ENCODE results near the gene MYBPC2. TPM values are rescaled to one million over a fixed set of nuclear protein-coding genes. Genes with fewer than 3 reads are reported as not detected.

MYBPC2 gene
- total RNA-seq, 1 donor: not detected

DNA sequence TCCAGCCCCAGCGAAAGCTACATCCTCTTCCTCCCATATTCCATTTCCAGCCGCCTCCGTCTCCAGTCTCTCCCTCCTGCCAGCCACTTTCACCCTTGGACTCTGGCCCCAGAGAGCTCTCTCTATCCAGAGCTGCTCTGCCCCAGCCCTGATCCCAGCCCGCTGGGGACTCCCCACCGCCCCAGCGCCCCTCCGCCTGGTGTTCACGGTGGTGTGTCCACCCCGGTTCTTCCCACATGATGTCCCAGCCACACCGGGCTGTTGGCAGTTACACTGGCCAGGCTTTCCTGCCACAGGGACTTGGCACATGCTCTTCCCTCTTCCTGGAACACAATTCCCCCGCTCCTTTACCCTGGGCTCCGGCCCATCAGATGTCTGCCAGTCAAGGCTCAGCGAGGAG, 32.3 kb downstream of the MYBPC2 start:
- H2AFZ ChIP-seq (ENCODE audit: low read length): no peak overlapping the region
- TF ChIP-seq, protein P1, sequence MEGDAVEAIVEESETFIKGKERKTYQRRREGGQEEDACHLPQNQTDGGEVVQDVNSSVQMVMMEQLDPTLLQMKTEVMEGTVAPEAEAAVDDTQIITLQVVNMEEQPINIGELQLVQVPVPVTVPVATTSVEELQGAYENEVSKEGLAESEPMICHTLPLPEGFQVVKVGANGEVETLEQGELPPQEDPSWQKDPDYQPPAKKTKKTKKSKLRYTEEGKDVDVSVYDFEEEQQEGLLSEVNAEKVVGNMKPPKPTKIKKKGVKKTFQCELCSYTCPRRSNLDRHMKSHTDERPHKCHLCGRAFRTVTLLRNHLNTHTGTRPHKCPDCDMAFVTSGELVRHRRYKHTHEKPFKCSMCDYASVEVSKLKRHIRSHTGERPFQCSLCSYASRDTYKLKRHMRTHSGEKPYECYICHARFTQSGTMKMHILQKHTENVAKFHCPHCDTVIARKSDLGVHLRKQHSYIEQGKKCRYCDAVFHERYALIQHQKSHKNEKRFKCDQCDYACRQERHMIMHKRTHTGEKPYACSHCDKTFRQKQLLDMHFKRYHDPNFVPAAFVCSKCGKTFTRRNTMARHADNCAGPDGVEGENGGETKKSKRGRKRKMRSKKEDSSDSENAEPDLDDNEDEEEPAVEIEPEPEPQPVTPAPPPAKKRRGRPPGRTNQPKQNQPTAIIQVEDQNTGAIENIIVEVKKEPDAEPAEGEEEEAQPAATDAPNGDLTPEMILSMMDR (IDR thresholded peaks at IDR 0.05; ENCODE audit: extremely low read depth, low read depth, low read length): no peak
- no peak overlapping the region for H3K4me2 ChIP-seq (ENCODE audit: insufficient read depth, low read length)
- no peaks in the 10 kb centered on the region for H3K27me3 ChIP-seq (ENCODE audit: insufficient read depth, low read length)
- H4K20me1 ChIP-seq (ENCODE audit: insufficient read depth, low read length): no peaks in the 10 kb centered on the region
- peak; percentile 30 for DNase-seq (ENCODE audit: insufficient read length, low spot score, missing footprints)
- H3K36me3 ChIP-seq (ENCODE audit: insufficient read depth, low read length): no peaks in the 10 kb centered on the region
- no peak overlapping the region for H3K27ac ChIP-seq (ENCODE audit: low read depth, low read length)
- H3K4me3 ChIP-seq (ENCODE audit: insufficient read depth, low read length): no peak overlapping the region
- no peaks in the 10 kb centered on the region for H3K79me2 ChIP-seq (ENCODE audit: insufficient read depth, low read length)
- H3K9me3 ChIP-seq (ENCODE audit: low read depth, low read length): no peaks in the 10 kb centered on the region
- H3K4me1 ChIP-seq (ENCODE audit: insufficient read depth, low read length): peaks cover 6% of the 10 kb centered on the region

DNA sequence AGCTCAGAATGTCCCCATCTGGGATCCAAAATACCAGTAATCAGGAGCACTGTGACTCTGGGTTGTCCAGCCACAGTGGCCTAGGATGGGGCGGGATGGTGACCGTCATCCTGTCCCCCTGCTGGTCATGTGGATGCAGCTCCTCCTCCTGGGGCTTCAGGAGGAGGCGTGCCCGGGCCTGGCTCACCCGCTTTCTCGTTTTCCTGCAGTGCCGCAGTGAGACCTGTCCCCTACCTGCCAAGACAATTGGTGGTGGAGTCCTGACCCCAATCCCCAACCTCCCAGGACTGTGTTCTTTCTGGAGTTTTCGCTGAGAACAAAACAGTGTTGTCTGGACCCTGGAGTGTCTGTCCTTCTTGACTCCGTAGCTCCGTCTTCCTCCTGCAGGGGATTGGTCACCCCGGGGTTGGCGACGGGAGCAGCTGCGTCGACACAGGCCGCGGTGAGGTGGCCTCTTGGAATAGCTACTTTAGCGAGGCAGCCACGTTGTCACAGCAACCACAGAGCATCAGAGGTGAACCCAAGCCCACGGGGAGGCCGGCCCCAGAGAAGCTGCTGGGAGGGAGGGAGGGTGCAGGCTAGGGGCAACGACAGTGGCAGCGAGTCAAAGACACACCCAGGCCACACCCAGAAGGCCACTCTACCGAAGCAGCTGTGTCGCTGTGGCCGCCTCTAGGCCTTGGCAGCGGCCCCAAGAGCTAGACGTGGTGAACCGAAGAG, 33.5 kb downstream of the MYBPC2 start:
- TF ChIP-seq, protein P1 (IDR thresholded peaks at IDR 0.05; ENCODE audit: extremely low read depth, low read depth, low read length): peak; percentile 21
- no peak for DNase-seq (ENCODE audit: insufficient read length, low spot score, missing footprints)
- Histone ChIP-seq H3K4me3 (ENCODE audit: insufficient read depth, low read length) (no peak overlapping the region), H3K4me1 (ENCODE audit: insufficient read depth, low read length) (no peaks in the 10 kb centered on the region), H3K4me2 (ENCODE audit: insufficient read depth, low read length) (no peak overlapping the region), H2AFZ (ENCODE audit: low read length) (no peak overlapping the region), H3K9me3 (ENCODE audit: low read depth, low read length) (no peaks in the 10 kb centered on the region), H3K36me3 (ENCODE audit: insufficient read depth, low read length) (no peaks in the 10 kb centered on the region), H4K20me1 (ENCODE audit: insufficient read depth, low read length) (no peaks in the 10 kb centered on the region), H3K27ac (ENCODE audit: low read depth, low read length) (no peak overlapping the region), H3K79me2 (ENCODE audit: insufficient read depth, low read length) (no peaks in the 10 kb centered on the region), H3K27me3 (ENCODE audit: insufficient read depth, low read length) (no peaks in the 10 kb centered on the region)

- Histone ChIP-seq H3K27ac (ENCODE audit: low read depth, low read length) (no peak overlapping the region), H3K79me2 (ENCODE audit: insufficient read depth, low read length) (no peaks in the 10 kb centered on the region), H3K27me3 (ENCODE audit: insufficient read depth, low read length) (no peaks in the 10 kb centered on the region), H2AFZ (ENCODE audit: low read length) (no peak overlapping the region), H4K20me1 (ENCODE audit: insufficient read depth, low read length) (no peaks in the 10 kb centered on the region), H3K4me3 (ENCODE audit: insufficient read depth, low read length) (no peak overlapping the region), H3K9me3 (ENCODE audit: low read depth, low read length) (no peaks in the 10 kb centered on the region), H3K36me3 (ENCODE audit: insufficient read depth, low read length) (no peaks in the 10 kb centered on the region), H3K4me1 (ENCODE audit: insufficient read depth, low read length) (no peaks in the 10 kb centered on the region), H3K4me2 (ENCODE audit: insufficient read depth, low read length) (no peak overlapping the region)
- no peak for DNase-seq (ENCODE audit: insufficient read length, low spot score, missing footprints)
- TF ChIP-seq, protein P1 (IDR thresholded peaks at IDR 0.05; ENCODE audit: extremely low read depth, low read depth, low read length): no peak
Measured at GRCh38 chr19:50466706-50467039, 34.0 kb downstream of the MYBPC2 start.

- Histone ChIP-seq H3K27ac (ENCODE audit: low read depth, low read length) (no peak overlapping the region), H3K36me3 (ENCODE audit: insufficient read depth, low read length) (no peaks in the 10 kb centered on the region), H3K4me1 (ENCODE audit: insufficient read depth, low read length) (no peaks in the 10 kb centered on the region), H4K20me1 (ENCODE audit: insufficient read depth, low read length) (no peaks in the 10 kb centered on the region), H3K9me3 (ENCODE audit: low read depth, low read length) (no peaks in the 10 kb centered on the region), H3K79me2 (ENCODE audit: insufficient read depth, low read length) (no peaks in the 10 kb centered on the region), H3K4me3 (ENCODE audit: insufficient read depth, low read length) (no peak overlapping the region), H2AFZ (ENCODE audit: low read length) (no peak overlapping the region), H3K4me2 (ENCODE audit: insufficient read depth, low read length) (no peak overlapping the region), H3K27me3 (ENCODE audit: insufficient read depth, low read length) (no peaks in the 10 kb centered on the region)
- TF ChIP-seq, protein P1 (IDR thresholded peaks at IDR 0.05; ENCODE audit: extremely low read depth, low read depth, low read length): no peak
- no peak for DNase-seq (ENCODE audit: insufficient read length, low spot score, missing footprints)
Measured at GRCh38 chr19:50467566-50467965, 34.9 kb downstream of the MYBPC2 start.

Measured in osteoblast (primary cell).